ENCODE measurements around the gene ARFGEF2. TPM values are rescaled to one million over a fixed set of nuclear protein-coding genes. Genes with fewer than 3 reads are reported as not detected.

Gene ARFGEF2
- total and polyA plus RNA-seq, 8 donors: 6.5 to 127 (median 33.6) TPM

GRCh38 chr20:48897305-48898010 is 24.1 kb upstream of the ARFGEF2 start:
- 67 to 78% (median 76%) methylated on average over 4 of the region's 4 CpGs for WGBS, 5 donors
- no peak overlapping the region for H3K27ac ChIP-seq
- intact Hi-C loops (cut with DNase I; ENCODE audit: low total_unique reads): no loop called here

GRCh38 chr20:48898210-48898609 is 23.3 kb upstream of the ARFGEF2 start:
- intact Hi-C loops (cut with DNase I; ENCODE audit: low total_unique reads): no loop called here
- WGBS, 5 donors: 77 to 90% (median 83%) methylated on average over 10 of the region's 10 CpGs
- H3K4me1 ChIP-seq: no peaks in the 10 kb centered on the region
- TF ChIP-seq EP300 (IDR thresholded peaks at IDR 0.05): no peak
- TF ChIP-seq CTCF (IDR thresholded peaks at IDR 0.05): no peak
- TF ChIP-seq POLR2AphosphoS5 (IDR thresholded peaks at IDR 0.05): no peak
- TF ChIP-seq POLR2A (IDR thresholded peaks at IDR 0.05): no peak
- H3K27me3 ChIP-seq: peaks cover 0 to 5% (median 0%) of the 10 kb centered on the region in 3 donors
- no peaks in the 10 kb centered on the region for H3K36me3 ChIP-seq
- no peak for DNase-seq
- no peak overlapping the region for H3K27ac ChIP-seq
- H3K4me3 ChIP-seq: no peak overlapping the region
- peaks cover 0 to 7% (median 3%) of the 10 kb centered on the region in 4 donors for H3K9me3 ChIP-seq

More at GRCh38 chr20:48897305-48898010, 24.1 kb upstream of the ARFGEF2 start:
- H3K4me3 ChIP-seq: no peak overlapping the region
- DNase-seq: no peak
- TF ChIP-seq POLR2AphosphoS5 (IDR thresholded peaks at IDR 0.05) (peak in 1 of 3 donors; percentile 23), CTCF (IDR thresholded peaks at IDR 0.05) (no peak), EP300 (IDR thresholded peaks at IDR 0.05) (no peak), POLR2A (IDR thresholded peaks at IDR 0.05) (no peak)
- H3K9me3 ChIP-seq: peaks cover 0 to 7% (median 3%) of the 10 kb centered on the region in 4 donors
- no peaks in the 10 kb centered on the region for H3K4me1 ChIP-seq
- H3K36me3 ChIP-seq: no peaks in the 10 kb centered on the region
- H3K27me3 ChIP-seq: peaks cover 0 to 3% (median 0%) of the 10 kb centered on the region in 3 donors

GRCh38 chr20:48898896-48899530 is 22.5 kb upstream of the ARFGEF2 start:
- DNase-seq: no peak
- no peak overlapping the region for H3K27ac ChIP-seq
- H3K9me3 ChIP-seq: peaks cover 0 to under 1% (median 0%) of the 10 kb centered on the region in 4 donors
- 73 to 80% (median 76%) methylated on average over 5 of the region's 5 CpGs for WGBS, 5 donors
- TF ChIP-seq CTCF (IDR thresholded peaks at IDR 0.05): no peak
- TF ChIP-seq EP300 (IDR thresholded peaks at IDR 0.05): no peak
- no peak for TF ChIP-seq POLR2A (IDR thresholded peaks at IDR 0.05)
- TF ChIP-seq POLR2AphosphoS5 (IDR thresholded peaks at IDR 0.05): no peak
- intact Hi-C loops (cut with DNase I; ENCODE audit: low total_unique reads): no loop called here
- H3K4me1 ChIP-seq: no peaks in the 10 kb centered on the region
- no peaks in the 10 kb centered on the region for H3K36me3 ChIP-seq
- no peak overlapping the region for H3K4me3 ChIP-seq
- H3K27me3 ChIP-seq: peaks cover 0 to 12% (median 0%) of the 10 kb centered on the region in 3 donors

GRCh38 chr20:48899881-48900280 is 21.6 kb upstream of the ARFGEF2 start:
- H3K36me3 ChIP-seq: no peaks in the 10 kb centered on the region
- no peak for TF ChIP-seq POLR2A (IDR thresholded peaks at IDR 0.05)
- TF ChIP-seq EP300 (IDR thresholded peaks at IDR 0.05): no peak
- TF ChIP-seq CTCF (IDR thresholded peaks at IDR 0.05): no peak
- no peak overlapping the region for H3K4me3 ChIP-seq
- no peaks in the 10 kb centered on the region for H3K9me3 ChIP-seq
- no peak for DNase-seq
- H3K27ac ChIP-seq: no peak overlapping the region
- peaks cover 0 to 12% (median 0%) of the 10 kb centered on the region in 3 donors for H3K27me3 ChIP-seq
- H3K4me1 ChIP-seq: peaks cover 0 to 6% (median 4%) of the 10 kb centered on the region in 4 donors
- intact Hi-C loops (cut with DNase I; ENCODE audit: low total_unique reads): no loop called here

Data from stomach (tissue), 9 donors.